Mucosa of stomach (tissue), 1 donor: Measurements from ENCODE around the gene OR5J2.
"Not testable (repeated sequence)": the region's sequence is repeated elsewhere in the genome, so short reads cannot be mapped to it uniquely, and the experiment has no call there.

Experiments
- H3K27me3 ChIP-seq: one replicate; pipeline ENCODE4 v1.7.0; 2013; ENCODE audit warnings: mild to moderate bottlenecking, low read length; ENCODE audit not compliant: control insufficient read depth, insufficient read depth
- H3K36me3 ChIP-seq: one replicate; pipeline ENCODE4 v1.7.0; 2013; ENCODE audit warnings: low read length; ENCODE audit not compliant: control insufficient read depth, insufficient read depth
- H3K4me1 ChIP-seq: one replicate; pipeline ENCODE4 v1.7.0; 2013; ENCODE audit warnings: mild to moderate bottlenecking, low read length; ENCODE audit not compliant: control insufficient read depth, insufficient read depth
- H3K4me3 ChIP-seq: one replicate; pipeline ENCODE4 v1.7.0; 2013; ENCODE audit warnings: low read length
- H3K9ac ChIP-seq: one replicate; pipeline ENCODE4 v1.7.0; 2013; ENCODE audit warnings: mild to moderate bottlenecking, low read length, moderate library complexity
- H3K9me3 ChIP-seq: one replicate; pipeline ENCODE4 v1.7.0; 2013; ENCODE audit warnings: mild to moderate bottlenecking, low read length, moderate library complexity; ENCODE audit not compliant: control insufficient read depth
- donor health status: Pancreatic carcinoma.

Gene OR5J2

GRCh38 chr11:56176318-56176717 lies at the start of gene OR5J2:
Gene OR5J2 (plus strand): TSS chr11:56176618. CDS start chr11:56176618, 0 bp downstream.
- Histone ChIP-seq H3K4me1 (no peaks in the 10 kb centered on the region), H3K9ac (no peak within 1 kb of the TSS), H3K4me3 (no peak within 1 kb of the TSS), H3K9me3 (no peaks in the 10 kb centered on the region), H3K27me3 (no peaks in the 10 kb centered on the region), H3K36me3 (no peaks in the 10 kb centered on the region)

- Histone ChIP-seq H3K36me3 (no peaks in the 10 kb centered on the region), H3K4me1 (no peaks in the 10 kb centered on the region), H3K4me3 (no peak within 1 kb of the TSS), H3K9me3 (no peaks in the 10 kb centered on the region), H3K27me3 (no peaks in the 10 kb centered on the region), H3K9ac (no peak within 1 kb of the TSS)
Observed at GRCh38 chr11:56140151-56140661, 36.2 kb upstream of the OR5J2 start, which contains the start of gene OR8J3. Gene OR8J3 (minus strand): TSS chr11:56140201. CDS start chr11:56137718, 2,483 bp downstream.

GRCh38 chr11:56143681-56144080 lies 32.7 kb upstream of the OR5J2 start:
- H3K27me3 ChIP-seq, H3K36me3 ChIP-seq, H3K4me1 ChIP-seq, H3K9ac ChIP-seq, H3K4me3 ChIP-seq, H3K9me3 ChIP-seq: not testable (repeated sequence)

- H3K36me3 ChIP-seq: no peaks in the 10 kb centered on the region
- H3K4me1 ChIP-seq: no peaks in the 10 kb centered on the region
- no peaks in the 10 kb centered on the region for H3K27me3 ChIP-seq
- no peaks in the 10 kb centered on the region for H3K9me3 ChIP-seq
- H3K9ac ChIP-seq: no peak overlapping the region
- no peak overlapping the region for H3K4me3 ChIP-seq
Observed at GRCh38 chr11:56151376-56151775, 25.0 kb upstream of the OR5J2 start.

GRCh38 chr11:56152333-56152732 lies 24.1 kb upstream of the OR5J2 start:
- Histone ChIP-seq H3K9me3 (no peaks in the 10 kb centered on the region), H3K9ac (no peak overlapping the region)

GRCh38 chr11:56160217-56160616 lies 16.2 kb upstream of the OR5J2 start, which contains the start of gene OR8K5:
Gene OR8K5 (minus strand): TSS chr11:56160317. CDS start chr11:56160317, 0 bp downstream.
- Histone ChIP-seq H3K27me3 (no peaks in the 10 kb centered on the region), H3K9ac (no peak within 1 kb of the TSS), H3K36me3 (no peaks in the 10 kb centered on the region), H3K4me3 (no peak within 1 kb of the TSS), H3K9me3 (no peaks in the 10 kb centered on the region), H3K4me1 (no peaks in the 10 kb centered on the region)

More at GRCh38 chr11:56152333-56152732, 24.1 kb upstream of the OR5J2 start:
- Histone ChIP-seq H3K4me1 (no peaks in the 10 kb centered on the region), H3K4me3 (no peak overlapping the region), H3K27me3 (no peaks in the 10 kb centered on the region), H3K36me3 (no peaks in the 10 kb centered on the region)

- Histone ChIP-seq H3K4me1 (no peaks in the 10 kb centered on the region), H3K4me3 (no peak overlapping the region), H3K36me3 (no peaks in the 10 kb centered on the region), H3K9me3 (no peaks in the 10 kb centered on the region), H3K27me3 (no peaks in the 10 kb centered on the region), H3K9ac (no peak overlapping the region)
Observed at GRCh38 chr11:56163804-56164203, 12.6 kb upstream of the OR5J2 start.

GRCh38 chr11:56172256-56172830 lies 4.1 kb upstream of the OR5J2 start:
- Histone ChIP-seq H3K4me3 (no peak overlapping the region), H3K27me3 (no peaks in the 10 kb centered on the region), H3K36me3 (no peaks in the 10 kb centered on the region), H3K9ac (no peak overlapping the region), H3K4me1 (no peaks in the 10 kb centered on the region), H3K9me3 (no peaks in the 10 kb centered on the region)

GRCh38 chr11:56183459-56183858 lies 7.0 kb downstream of the OR5J2 start:
- Histone ChIP-seq H3K9me3 (no peaks in the 10 kb centered on the region), H3K27me3 (no peaks in the 10 kb centered on the region), H3K9ac (no peak overlapping the region), H3K4me3 (no peak overlapping the region), H3K36me3 (no peaks in the 10 kb centered on the region), H3K4me1 (no peaks in the 10 kb centered on the region)

GRCh38 chr11:56188602-56189001 lies 12.2 kb downstream of the OR5J2 start:
- no peaks in the 10 kb centered on the region for H3K36me3 ChIP-seq
- H3K27me3 ChIP-seq: no peaks in the 10 kb centered on the region
- no peak overlapping the region for H3K4me3 ChIP-seq
- no peak overlapping the region for H3K9ac ChIP-seq
- no peaks in the 10 kb centered on the region for H3K4me1 ChIP-seq
- H3K9me3 ChIP-seq: no peaks in the 10 kb centered on the region

GRCh38 chr11:56196705-56197104 lies 20.3 kb downstream of the OR5J2 start:
- Histone ChIP-seq H3K27me3 (no peaks in the 10 kb centered on the region), H3K4me3 (no peak overlapping the region), H3K9ac (no peak overlapping the region)

GRCh38 chr11:56197367-56197766 lies 20.9 kb downstream of the OR5J2 start:
- no peaks in the 10 kb centered on the region for H3K9me3 ChIP-seq
- no peaks in the 10 kb centered on the region for H3K4me1 ChIP-seq
- H3K27me3 ChIP-seq: no peaks in the 10 kb centered on the region
- H3K36me3 ChIP-seq: no peaks in the 10 kb centered on the region
- H3K4me3 ChIP-seq: no peak overlapping the region
- no peak overlapping the region for H3K9ac ChIP-seq

More at GRCh38 chr11:56196705-56197104, 20.3 kb downstream of the OR5J2 start:
- Histone ChIP-seq H3K36me3 (no peaks in the 10 kb centered on the region), H3K9me3 (no peaks in the 10 kb centered on the region), H3K4me1 (no peaks in the 10 kb centered on the region)
